Stimulated activated CD8-positive, alpha-beta memory T cell treated with anti-CD3 and anti-CD28 coated beads, Interleukin-4, amount 100 ng/mL, for 24 hours (primary cell): ENCODE data around the gene HCRTR1.
"Not testable (repeated sequence)": the region's sequence is repeated elsewhere in the genome, so short reads cannot be mapped to it uniquely, and the experiment has no call there.

Experiments
- DNase-seq: peaks from one replicate; pipeline ENCODE4 v3.0.0-alpha.2; 2020; ENCODE audit warnings: low read depth

Gene HCRTR1

DNA sequence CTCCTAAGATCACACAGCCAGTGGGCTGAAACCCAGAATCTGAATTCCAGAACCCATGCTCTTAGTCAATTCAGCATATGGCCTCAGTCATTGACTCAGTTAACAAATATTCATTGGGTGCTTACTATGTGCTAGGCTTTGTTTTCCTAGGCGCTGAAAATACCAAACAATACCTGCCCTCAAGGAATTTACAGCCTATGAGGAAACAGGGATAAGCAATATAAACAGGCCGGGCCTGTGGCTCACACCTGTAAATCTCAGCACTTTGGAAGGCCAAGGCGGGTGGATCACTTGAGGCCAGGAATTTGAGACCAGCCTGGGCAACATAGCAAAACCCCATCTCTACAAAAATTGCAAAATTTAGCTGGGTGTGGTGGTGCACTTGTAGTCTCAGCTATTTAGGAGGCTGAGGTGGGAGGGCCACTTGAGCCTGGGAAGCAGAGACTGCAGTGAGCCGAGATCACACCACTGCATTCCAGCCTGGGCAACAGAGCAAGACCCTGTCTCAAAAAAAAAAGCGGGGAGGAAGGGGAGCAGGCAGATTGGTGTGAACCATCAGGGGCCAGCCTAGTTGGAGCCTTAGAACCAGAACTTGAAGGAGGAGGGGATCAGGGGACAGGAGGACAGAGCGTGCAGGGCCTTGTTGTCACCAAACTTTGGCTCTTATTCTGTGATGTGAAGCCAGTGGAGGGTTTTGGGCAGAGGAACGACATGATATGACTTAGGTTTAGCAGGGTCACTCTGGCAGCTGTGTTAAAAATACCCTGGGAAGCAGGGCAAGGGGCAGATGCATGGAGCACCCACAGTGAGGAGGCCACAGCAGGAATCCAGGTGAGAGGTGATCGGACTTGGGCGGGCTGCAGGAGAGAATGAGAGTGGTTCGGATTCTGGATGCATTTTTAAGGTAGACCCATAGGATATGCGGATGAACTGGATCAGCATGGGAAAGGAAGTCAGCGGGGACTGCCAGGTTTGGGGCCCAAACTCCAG lies 35.4 kb upstream of the HCRTR1 start:
- DNase-seq, result no peak

DNA sequence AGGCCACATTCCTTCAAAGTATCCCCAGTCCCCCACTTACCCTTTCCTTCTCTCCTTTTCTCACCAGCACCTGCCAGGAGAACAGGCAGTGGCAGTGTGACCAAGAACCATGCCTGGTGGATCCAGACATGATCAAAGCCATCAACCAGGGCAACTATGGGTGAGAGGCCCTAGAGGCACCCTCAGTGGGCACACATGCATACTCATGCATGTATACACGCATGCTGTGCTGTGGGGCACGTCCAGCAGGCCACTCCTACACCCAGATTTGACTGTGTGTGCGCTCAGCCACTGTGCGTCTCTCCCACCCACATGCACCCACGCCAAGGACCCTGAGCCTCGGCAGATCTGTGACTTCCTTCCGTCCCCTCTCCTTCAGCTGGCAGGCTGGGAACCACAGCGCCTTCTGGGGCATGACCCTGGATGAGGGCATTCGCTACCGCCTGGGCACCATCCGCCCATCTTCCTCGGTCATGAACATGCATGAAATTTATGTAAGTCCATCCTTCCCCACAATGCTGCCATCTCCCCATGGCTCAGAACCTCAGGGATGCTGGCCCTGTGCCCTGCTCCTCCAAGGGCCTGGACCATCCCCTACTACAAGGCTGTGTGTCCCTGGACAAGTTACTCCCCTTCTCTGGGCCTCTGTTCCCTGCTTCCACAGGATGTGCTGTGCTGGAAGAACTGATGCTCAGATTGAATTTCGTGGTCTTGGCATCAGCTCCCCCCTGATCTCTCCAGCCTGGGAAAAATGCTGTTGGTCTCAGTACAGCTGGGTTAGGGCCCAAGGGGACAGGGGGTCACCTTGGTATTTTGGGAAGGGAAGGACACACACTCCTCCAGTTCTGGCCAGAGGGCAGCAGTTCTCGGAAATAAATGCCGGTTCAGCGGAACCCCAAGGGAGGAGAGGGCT lies 34.2 kb upstream of the HCRTR1 start:
- DNase-seq, result no peak

DNA sequence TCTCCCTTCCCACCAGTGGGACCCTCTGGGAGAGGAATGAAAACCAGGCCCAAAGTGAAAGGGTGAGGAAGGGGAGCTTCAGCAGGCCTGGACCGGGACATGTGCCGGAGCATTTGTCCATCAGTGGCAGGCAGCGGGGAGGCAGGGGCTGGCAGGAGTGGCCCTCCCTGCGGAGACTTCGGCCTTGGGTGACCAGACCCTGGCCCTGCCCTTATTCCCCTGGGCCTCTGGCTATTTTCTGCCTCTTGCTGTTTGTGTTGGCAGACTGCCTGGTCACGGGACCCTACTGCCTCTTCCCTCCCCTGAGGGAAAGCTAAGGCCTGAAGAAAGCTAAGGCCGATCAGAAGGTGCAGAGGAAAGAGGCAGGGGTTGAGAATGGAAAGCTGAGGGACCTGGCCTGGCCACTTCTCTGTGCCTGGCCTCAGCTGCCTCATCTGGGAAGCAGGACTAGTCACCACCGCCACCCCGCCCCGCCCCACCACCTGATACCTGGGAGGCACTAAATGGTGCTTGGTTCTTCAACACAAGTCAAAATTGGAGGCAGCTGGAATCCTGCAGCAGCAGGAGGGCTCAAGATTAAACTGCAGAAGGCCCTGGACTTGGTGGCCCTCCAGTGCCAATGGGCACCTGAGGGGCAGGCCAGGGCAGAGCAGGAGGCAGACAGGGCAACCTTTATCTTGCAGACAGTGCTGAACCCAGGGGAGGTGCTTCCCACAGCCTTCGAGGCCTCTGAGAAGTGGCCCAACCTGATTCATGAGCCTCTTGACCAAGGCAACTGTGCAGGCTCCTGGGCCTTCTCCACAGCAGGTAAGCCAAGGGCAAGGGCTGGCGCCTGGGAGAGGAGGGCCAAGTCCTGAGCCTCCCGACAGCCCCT lies 33.3 kb upstream of the HCRTR1 start:
- DNase-seq, result no peak

DNA sequence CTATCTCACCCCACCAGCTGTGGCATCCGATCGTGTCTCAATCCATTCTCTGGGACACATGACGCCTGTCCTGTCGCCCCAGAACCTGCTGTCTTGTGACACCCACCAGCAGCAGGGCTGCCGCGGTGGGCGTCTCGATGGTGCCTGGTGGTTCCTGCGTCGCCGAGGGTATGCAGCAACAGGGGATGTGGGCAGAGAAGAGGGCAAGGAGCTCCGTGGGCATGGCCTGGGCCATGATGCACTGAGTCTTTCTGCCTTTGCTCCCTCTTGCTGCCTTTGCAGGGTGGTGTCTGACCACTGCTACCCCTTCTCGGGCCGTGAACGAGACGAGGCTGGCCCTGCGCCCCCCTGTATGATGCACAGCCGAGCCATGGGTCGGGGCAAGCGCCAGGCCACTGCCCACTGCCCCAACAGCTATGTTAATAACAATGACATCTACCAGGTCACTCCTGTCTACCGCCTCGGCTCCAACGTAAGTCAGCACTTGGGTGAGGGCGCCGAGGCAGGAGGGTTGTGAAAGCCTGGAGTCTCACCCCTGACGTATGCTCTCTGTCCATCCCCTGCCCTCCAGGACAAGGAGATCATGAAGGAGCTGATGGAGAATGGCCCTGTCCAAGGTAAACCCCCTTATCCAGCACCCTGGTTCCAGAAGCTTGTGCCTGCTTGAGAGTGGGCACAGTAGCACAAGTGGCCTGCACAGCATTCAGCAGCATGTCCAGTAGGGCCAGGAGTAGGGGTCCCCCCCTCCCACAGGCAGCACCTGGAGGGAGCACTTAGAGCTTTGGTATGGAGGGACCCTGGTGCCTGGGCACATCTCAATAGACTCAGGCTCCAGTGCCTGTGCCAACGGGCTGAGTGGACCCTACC lies 32.4 kb upstream of the HCRTR1 start:
- no peak for DNase-seq

DNA sequence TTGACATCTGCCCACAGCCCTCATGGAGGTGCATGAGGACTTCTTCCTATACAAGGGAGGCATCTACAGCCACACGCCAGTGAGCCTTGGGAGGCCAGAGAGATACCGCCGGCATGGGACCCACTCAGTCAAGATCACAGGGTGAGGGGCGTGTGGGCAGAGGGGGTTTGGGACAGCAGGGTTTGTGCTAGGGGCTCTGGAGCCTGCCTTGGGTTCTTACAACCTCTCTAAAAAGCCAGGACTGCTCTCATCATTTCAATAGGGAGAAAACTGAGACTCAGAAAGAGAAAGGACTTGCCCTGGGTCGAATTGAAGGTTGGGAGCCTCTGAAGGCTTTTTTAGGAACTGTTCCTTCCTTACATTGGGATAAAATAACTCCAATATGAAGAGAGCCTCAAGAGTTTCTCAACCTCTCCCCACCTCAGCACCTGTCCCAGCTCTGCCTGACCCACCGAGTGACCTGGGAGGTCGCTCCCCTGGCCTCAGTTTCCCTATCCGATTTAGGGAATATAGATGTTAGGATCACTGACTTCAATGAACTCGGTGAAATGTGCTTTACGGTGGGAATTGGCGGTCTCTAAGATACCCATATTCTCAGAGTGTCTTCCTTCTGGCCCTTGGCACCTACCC lies 31.6 kb upstream of the HCRTR1 start:
- no peak for DNase-seq

DNA sequence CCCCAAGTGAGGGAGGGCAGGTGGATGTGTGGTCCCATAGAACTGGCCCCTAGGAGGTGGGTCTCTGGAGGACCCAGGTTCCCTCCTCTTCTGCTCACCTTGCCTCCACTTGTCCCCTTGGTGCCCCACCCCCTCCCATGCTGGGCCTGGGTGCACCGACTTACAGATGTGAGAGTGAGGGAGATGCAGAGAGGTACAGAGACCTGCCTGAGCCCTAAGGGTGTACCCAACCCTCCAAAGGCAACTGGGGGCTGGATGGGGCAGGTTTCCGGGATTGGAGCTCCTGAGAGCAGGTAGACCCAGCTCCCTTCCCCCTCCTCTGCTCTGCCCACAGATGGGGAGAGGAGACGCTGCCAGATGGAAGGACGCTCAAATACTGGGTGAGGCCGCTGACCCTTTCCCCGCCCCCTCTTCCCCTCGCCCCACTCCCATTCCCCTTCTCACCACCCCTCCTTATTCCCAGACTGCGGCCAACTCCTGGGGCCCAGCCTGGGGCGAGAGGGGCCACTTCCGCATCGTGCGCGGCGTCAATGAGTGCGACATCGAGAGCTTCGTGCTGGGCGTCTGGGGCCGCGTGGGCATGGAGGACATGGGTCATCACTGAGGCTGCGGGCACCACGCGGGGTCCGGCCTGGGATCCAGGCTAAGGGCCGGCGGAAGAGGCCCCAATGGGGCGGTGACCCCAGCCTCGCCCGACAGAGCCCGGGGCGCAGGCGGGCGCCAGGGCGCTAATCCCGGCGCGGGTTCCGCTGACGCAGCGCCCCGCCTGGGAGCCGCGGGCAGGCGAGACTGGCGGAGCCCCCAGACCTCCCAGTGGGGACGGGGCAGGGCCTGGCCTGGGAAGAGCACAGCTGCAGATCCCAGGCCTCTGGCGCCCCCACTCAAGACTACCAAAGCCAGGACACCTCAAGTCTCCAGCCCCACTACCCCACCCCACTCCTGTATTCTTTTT lies 30.8 kb upstream of the HCRTR1 start:
- no peak for DNase-seq

DNA sequence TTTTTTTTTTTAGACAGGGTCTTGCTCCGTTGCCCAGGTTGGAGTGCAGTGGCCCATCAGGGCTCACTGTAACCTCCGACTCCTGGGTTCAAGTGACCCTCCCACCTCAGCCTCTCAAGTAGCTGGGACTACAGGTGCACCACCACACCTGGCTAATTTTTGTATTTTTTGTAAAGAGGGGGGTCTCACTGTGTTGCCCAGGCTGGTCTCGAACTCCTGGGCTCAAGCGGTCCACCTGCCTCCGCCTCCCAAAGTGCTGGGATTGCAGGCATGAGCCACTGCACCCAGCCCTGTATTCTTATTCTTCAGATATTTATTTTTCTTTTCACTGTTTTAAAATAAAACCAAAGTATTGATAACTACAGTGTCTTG lies 30.2 kb upstream of the HCRTR1 start:
- DNase-seq, result not testable (repeated sequence)

DNA sequence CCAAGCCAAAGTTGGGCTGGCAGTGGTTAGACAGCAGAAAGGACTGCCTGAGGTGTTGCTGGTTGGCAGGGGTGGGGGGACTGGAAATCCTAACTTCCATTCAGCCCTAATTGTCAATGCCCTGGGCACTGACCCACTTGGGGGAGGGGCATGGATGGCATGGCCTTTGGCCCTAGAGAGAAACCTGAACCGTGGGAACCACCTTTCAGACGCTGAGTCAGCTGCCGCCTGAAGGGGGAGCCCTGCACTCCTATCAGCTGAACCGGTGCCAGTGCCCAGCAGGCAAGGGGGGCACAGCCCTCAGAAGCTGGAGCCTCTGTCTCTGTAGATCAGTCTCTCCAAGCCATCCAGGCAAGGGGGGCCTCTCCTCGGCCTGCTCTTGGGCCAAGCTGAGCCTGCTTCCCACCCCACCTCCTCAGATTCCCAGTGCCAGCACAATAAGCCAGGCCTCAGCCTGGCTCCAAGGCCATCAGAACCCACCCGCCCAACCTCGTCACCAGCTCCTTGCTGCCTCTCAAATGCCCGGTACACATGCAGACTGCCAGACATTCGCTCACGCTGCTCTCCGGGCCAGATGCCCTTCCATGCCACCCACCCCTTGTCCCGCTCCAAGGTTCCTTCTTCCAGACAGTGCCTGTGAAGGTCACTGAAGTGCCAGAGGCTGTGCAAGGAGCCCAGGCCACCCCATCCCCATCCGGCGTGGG lies 29.6 kb upstream of the HCRTR1 start:
- peak; percentile 32 for DNase-seq

DNA sequence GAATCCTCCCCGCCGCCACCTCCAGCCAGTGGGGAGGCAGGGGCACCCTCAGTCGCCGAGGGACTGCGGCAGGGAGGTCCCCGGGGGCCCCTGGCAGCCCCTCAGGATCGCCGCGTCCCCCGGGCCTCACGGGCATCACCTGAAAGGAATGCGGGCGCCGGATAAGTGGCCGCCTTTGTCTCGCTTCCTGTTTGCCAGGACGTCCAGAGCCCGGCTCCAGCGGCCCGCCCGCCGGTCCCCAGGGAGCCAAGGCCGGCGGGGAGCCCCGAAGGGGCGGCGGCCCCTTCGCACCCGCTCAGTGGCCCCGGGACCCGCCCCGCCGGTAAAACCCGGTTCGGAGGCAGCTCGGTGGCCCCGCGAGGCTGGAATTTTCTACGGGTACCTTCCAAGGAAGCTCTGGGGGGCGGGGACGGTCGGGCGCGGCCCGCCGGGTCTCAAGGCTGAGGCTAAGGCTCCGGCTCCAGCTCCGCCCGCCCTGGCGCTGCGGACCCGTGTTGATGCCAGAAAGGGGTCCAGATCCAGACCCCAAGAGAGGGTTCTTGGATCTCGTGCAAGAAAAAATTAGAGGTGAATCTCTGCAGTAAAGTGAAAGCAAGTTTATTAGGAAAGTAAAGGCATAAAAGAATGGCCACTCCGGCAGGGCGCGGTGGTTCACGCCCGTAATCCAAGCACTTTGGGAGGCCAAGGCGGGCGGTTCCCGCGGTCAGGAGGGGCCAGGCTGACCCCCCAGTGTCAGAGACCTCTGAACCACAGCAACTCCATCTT lies 28.6 kb upstream of the HCRTR1 start:
- DNase-seq, result no peak

DNA sequence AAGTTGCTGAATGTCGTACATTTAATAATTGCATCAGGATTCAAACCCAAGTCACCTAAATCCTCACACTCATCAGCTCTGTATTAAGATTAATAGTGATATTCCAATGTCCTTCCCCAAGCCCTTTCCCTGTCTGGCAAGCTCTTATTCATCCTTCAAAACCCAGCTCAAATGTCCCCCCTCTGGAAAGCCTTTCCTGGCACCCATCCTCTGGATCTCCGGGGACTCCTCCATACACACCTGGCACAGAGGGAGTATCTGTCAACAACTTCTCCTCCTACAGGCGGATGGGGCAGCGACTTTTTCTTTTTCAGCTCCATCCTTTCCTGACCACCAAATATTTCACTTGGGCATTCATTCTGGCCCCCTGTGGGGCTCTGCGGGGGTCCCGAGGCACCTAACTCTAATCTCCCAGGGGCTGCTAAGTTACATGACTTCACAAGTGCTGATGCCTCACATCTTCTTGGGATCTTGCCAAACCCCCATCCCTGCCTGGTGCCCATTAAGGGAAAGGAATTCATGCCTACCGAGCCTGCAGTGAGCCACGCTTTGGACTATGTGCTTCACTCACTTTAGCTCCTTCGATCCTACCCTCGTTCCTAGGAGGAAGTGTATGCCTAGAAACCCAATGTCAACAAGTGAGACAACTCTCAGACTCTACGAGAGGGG lies 25.9 kb upstream of the HCRTR1 start:
- DNase-seq, result no peak

DNA sequence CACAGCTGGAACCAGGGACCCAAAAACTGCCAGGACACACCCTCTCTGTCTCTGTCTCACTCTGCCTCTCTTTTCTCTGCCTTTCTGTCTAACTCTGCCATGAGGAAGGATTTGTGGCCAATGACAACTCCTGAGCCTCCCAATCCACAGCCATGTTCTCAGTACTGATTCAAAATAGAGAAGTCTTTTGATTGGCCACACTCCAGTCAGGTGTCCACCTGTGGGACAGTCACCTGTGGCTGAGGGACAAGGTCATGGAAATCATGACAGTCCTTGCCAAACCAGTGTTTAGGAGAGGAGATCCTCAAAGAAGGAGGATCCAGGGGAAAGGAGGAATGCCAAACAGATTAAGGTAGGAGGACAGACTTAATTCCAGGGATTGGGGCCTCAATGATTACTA lies 25.4 kb upstream of the HCRTR1 start:
- DNase-seq, result no peak

DNA sequence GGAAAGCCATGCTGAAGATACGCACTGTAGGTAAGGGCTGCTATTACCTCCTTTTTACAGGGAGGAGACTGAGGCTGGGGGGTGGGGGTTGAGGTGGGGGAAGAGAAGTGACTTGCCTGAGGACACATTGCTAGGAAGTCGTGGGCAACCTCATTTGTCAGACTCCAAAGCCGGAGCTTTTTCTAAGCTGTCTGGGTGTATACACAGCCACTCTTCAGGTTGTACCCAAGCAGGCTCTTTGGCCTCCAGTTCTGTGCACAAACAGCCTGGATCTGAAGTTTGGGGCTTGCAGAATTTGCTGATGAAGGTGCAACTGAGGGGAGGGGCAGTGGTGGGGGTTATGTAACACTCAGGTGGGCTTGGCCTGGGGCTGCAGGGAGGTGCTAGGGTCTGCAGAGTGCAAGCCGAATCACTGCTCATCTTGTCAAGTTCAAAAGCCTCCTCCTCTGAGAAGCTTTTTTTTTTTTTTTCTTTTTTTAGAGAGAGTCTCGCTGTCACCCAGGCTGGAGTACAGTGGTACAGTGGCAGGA lies 24.3 kb upstream of the HCRTR1 start:
- DNase-seq, result no peak

DNA sequence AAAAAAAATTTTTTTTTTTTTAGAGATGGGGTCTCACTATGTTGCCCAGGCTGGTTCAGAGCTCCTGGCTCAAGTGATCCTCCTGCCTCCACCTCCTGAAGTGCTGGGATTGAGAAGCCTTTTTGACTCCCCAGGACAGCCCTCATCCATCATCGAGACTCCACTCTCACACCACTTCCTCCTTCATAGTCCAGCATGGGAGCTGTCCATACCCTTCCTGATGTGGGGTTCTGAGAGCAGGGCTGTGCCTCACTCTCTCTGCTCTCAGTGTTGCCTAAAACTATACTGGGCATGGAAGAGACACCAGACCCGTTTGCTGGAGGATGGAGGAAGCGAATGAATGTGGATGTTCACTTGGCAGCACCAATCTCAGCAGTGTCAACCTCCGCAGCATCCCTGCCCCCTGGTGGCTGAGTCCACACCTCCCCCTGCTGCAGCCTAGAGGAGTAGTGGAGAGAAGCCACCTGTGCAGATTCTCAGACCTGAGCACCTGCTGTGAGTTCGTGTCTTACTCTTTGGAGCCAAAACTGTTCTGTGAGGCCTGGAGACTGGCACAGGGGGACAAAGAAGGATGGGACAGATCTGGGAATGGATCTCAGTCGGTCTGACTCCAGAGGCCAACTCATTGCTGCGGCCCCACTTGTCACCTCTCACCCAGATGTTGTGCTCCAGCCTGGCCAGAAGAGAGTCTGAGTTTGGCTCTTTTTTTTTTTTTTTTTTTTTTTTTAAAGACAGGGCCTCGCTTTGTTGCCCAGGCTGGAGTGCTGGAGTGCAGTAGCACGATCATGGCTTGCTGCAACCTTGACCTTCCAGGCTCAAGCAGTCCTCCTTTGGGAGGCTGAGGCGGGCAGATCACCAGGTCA lies 23.5 kb upstream of the HCRTR1 start:
- DNase-seq, result peak; percentile 62

DNA sequence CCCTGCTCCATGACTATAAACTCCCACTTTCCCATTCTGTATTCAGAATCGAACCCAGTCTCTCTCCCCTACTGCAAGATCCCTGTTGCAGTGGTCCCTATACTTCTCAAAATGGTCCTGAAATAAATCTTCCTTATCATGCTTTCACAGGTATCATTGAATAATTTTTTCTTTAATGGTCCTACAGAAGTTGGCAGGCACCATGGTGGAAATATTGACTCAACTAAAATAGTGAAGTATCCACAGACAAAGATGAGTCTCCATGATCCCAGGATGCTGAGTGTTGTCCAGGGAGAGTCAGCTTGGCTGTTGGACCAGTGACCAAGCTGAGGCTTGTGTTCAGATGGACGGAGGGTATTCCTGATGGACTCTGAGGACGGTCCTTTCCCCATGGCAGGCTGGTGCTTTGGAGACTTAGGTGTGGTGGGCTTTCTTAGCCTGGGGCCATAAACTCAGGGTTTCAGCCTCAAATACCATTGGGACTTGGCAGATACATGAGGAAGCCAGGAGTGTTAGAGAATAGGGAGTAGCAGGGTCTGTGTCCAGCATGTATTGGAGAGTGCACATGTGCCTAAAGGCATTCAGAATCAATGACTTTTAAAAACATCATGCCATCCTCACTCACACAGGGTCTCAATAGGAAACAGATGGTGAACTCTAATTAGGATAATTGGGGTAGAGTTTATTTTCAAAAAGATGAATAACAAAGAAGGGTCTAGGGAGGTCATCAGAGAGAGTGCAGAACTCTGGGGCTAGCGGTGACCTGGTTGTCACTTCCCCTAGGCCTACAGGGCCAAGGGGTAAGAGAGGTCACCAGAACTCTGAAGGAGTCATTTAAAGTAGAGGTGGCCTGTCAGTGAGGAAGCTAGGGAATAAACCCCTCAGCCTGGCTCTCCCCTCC lies 21.4 kb upstream of the HCRTR1 start:
- no peak for DNase-seq

DNA sequence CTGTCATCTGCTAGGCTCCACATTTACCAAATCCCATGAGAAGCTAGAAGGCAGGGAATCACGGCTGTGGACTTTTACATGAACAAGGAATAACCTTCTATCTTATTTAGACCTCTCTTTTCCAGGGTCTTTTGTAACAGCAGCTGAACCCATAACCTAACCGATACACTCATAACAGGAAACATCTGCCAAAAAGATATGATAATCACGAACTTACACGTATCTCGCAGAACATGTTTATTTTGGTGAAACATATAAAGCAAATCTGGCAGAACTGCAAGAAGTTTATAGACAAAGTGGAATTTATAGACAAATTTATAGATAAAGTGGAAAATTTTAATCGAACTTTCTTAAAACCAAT lies 20.8 kb upstream of the HCRTR1 start:
- no peak for DNase-seq
